ENCODE data around the gene ERBB4. TPM values are rescaled to one million over a fixed set of nuclear protein-coding genes. Genes with fewer than 3 reads are reported as not detected.
A peak's percentile ranks its signal among the peaks of the same experiment; 100 is the strongest.
"Not testable (repeated sequence)": the region's sequence is repeated elsewhere in the genome, so short reads cannot be mapped to it uniquely, and the experiment has no call there.

Gene ERBB4
- polyA plus RNA-seq, 2 of the 4 experiments (the other 2 are of a cell fraction) = not detected

- TF ChIP-seq REST (IDR thresholded peaks at IDR 0.05) = no peak
Measured at GRCh38 chr2:212107014-212107413, 431.6 kb downstream of the ERBB4 start (continued).

- ATAC-seq; CTCF ChIA-PET; DNase-seq (ENCODE audit: low read depth in 1 of 2, low spot score in 1 of 2); H3K27ac ChIP-seq; H3K9me3 ChIP-seq; POLR2A ChIA-PET; H3K4me1 ChIP-seq; FAIRE-seq; H3K4me2 ChIP-seq; H3K4me3 ChIP-seq: not testable (repeated sequence)
- peak; percentile 36 for TF ChIP-seq ZFP36 (IDR thresholded peaks at IDR 0.05; ENCODE audit: borderline replicate concordance, partially characterized antibody)
Measured at GRCh38 chr2:212106536-212106935, 432.1 kb downstream of the ERBB4 start.

- FAIRE-seq = no peak
- Histone ChIP-seq H3K4me2 (no peak overlapping the region), H3K9me3 (no peaks in the 10 kb centered on the region), H3K4me1 (no peaks in the 10 kb centered on the region), H3K4me3 (no peak overlapping the region), H3K27ac (no peak overlapping the region)
- CTCF ChIA-PET = no interaction called here
- TF ChIP-seq ESRRA (IDR thresholded peaks at IDR 0.05; ENCODE audit: borderline replicate concordance, low read length) = no peak
- TF ChIP-seq FOSL2 (IDR thresholded peaks at IDR 0.05) = no peak
- TF ChIP-seq FOSL2 (CRISPR knock-in tag; IDR thresholded peaks at IDR 0.05) = no peak
- no peak for TF ChIP-seq ZFP36 (IDR thresholded peaks at IDR 0.05; ENCODE audit: borderline replicate concordance, partially characterized antibody)
- no peak for TF ChIP-seq HMGXB4 (CRISPR knock-in tag; IDR thresholded peaks at IDR 0.05; ENCODE audit: borderline replicate concordance)
- TF ChIP-seq RARB (CRISPR knock-in tag; IDR thresholded peaks at IDR 0.05) = no peak
- no peak for TF ChIP-seq HEYL (CRISPR knock-in tag; IDR thresholded peaks at IDR 0.05)
- TF ChIP-seq USF2 (IDR thresholded peaks at IDR 0.05) = no peak
- no peak for TF ChIP-seq GATA3 (IDR thresholded peaks at IDR 0.05; ENCODE audit: borderline replicate concordance)
- no peak for TF ChIP-seq CBX2 (IDR thresholded peaks at IDR 0.05; ENCODE audit: borderline replicate concordance, low read depth)
- no peak for TF ChIP-seq EHF (CRISPR knock-in tag; IDR thresholded peaks at IDR 0.05)
- no peak for TF ChIP-seq E2F6 (IDR thresholded peaks at IDR 0.05; ENCODE audit: borderline replicate concordance, low read depth)
- no peak for TF ChIP-seq BCL3 (IDR thresholded peaks at IDR 0.05)
- no peak for TF ChIP-seq HDAC2 (IDR thresholded peaks at IDR 0.05)
- no peak for TF ChIP-seq CTCF (IDR thresholded peaks at IDR 0.05)
- POLR2A ChIA-PET = no interaction called here
- DNase-seq (ENCODE audit: low read depth in 1 of 2, low spot score in 1 of 2) = no peak
- ATAC-seq = no peak
Measured at GRCh38 chr2:212099658-212100057, 438.9 kb downstream of the ERBB4 start.
